Right lobe of liver (tissue), 4 donors: ENCODE data around the gene PRDM16.

Source experiments
- CTCF ChIP-seq, 4 donors: fragments of 200-600 bp in 3 of 4; fragments of 450-650 bp in 1 of 4; IDR thresholded peaks; one replicate each; pipeline versions ENCODE4 v1.5.1 to v1.8.0; 2016 to 2022; ENCODE audit warnings: antibody characterized with exemption in 4 of 4, mild to moderate bottlenecking in 2 of 4
- POLR2A ChIP-seq: fragments of 450-650 bp; IDR thresholded peaks from one replicate; pipeline ENCODE4 v1.6.1; 2017; ENCODE audit warnings: antibody characterized with exemption, mild to moderate bottlenecking
- donor health status: DM: no; HTN: no; CAD: no.
- donor health status: DM: no; HTN: no; CAD: no.
- donor health status: DM: no; HTN: yes; CAD: no.

GRCh38 chr1:3225661-3226060 is 156.7 kb downstream of the PRDM16 start:
- TF ChIP-seq CTCF (IDR thresholded peaks at IDR 0.05) (no peak), POLR2A (no peak)
